Measurements from ENCODE around the gene GSTM1. TPM values are rescaled to one million over a fixed set of nuclear protein-coding genes. Genes with fewer than 3 reads are reported as not detected.
A peak's percentile ranks its signal among the peaks of the same experiment; 100 is the strongest.

Gene GSTM1
- total and polyA plus RNA-seq, 10 of the 15 experiments (the other 5 are each of a cell fraction or from before 2014, with no cell fraction given), result 16.0 to 75.6 (median 46.4) TPM

- peak; percentile 29 to 49 (median 38); a peak in 4 of 6 replicates for TF ChIP-seq CTCF (IDR thresholded peaks at IDR 0.05 in 2 of 3, conservative IDR thresholded peaks at IDR 0.05 in 1 of 3; ENCODE audit: control insufficient read depth in 2 of 3, extremely low read depth in 1 of 3, insufficient read depth in 1 of 3, low read depth in 3 of 3, low read length in 3 of 3)
- TF ChIP-seq IKZF1 (conservative IDR thresholded peaks at IDR 0.05), result peak; percentile 39; the same call in 1 of the 2 replicates
Observed at GRCh38 chr1:109687641-109688499, at the start of gene GSTM1 (continued).

- Histone ChIP-seq H3K27ac (ENCODE audit: control insufficient read depth, insufficient read depth) (no peak overlapping the region), H3K36me3 (ENCODE audit: control insufficient read depth in 2 of 2, insufficient read depth in 2 of 2, low read length in 1 of 2) (no peaks in the 10 kb centered on the region), H3K27me3 (replicated peaks in 1 of 2; ENCODE audit: control insufficient read depth in 2 of 2, insufficient read depth in 2 of 2, low read length in 1 of 2) (no peaks in the 10 kb centered on the region), H3K9ac (ENCODE audit: control insufficient read depth, insufficient read depth, low read length) (no peak overlapping the region), H3K4me1 (ENCODE audit: control insufficient read depth, insufficient read depth, low read length) (peaks cover 22% of the 10 kb centered on the region), H3K79me2 (ENCODE audit: control insufficient read depth, insufficient read depth, low read length) (no peaks in the 10 kb centered on the region), H3K4me2 (ENCODE audit: control insufficient read depth, insufficient read depth) (no peak overlapping the region), H3K4me3 (no peak overlapping the region), H3K9me3 (replicated peaks; ENCODE audit: control insufficient read depth, insufficient read depth, low read length) (no peaks in the 10 kb centered on the region), H2AFZ (ENCODE audit: control insufficient read depth, low read depth, low read length) (no peak overlapping the region), H4K20me1 (ENCODE audit: control insufficient read depth, insufficient read depth) (no peaks in the 10 kb centered on the region)
- 30% methylated on average over 8 of the region's 9 CpGs for WGBS (ENCODE audit: insufficient coverage, insufficient replicate concordance, low lambda C conversion rate, missing lambda C conversion rate)
- ChIA-PET POLR2A (interaction anchor here (0.6 to 3.2 kb wide), 8 partner anchors 11 to 98 kb away, joined by 3 to 13 read pairs (median 6); partner anchors contain the start of gene GNAI3), CTCF (interaction anchor here (0.8 to 10.7 kb wide), 51 partner anchors 9 to 477 kb away, joined by 3 to 299 read pairs (median 6); partner anchors contain the start of genes AHCYL1, AMPD2, GNAI3 and GNAT2), SMC1A (ENCODE audit: uncharacterized antibody, unreplicated experiment) (interaction anchor here (0.9 to 9.1 kb wide), 19 partner anchors 8 to 371 kb away, joined by 3 to 117 read pairs (median 8); partner anchors contain the start of genes AHCYL1, AMPD2, EPS8L3 and GNAI3), RAD21 (ENCODE audit: unreplicated experiment) (interaction anchor here (0.7 to 7.3 kb wide), 19 partner anchors 10 to 346 kb away, joined by 3 to 106 read pairs (median 9); partner anchors contain the start of genes AHCYL1, AMPD2, ATXN7L2 and GNAI3)
- no peak for ATAC-seq
- BruUV-seq (replicated peaks), result no TSS peak
- in situ Hi-C loops (cut with MboI) (no loop called here), intact Hi-C loops (cut with micrococcal nuclease; ENCODE audit: unreplicated experiment) (no loop called here)
- TF ChIP-seq CEBPB (IDR thresholded peaks at IDR 0.05; ENCODE audit: borderline replicate concordance in 1 of 2, low read depth in 2 of 2, low read length in 2 of 2) (no peak), SMAD1 (IDR thresholded peaks at IDR 0.05; ENCODE audit: low read depth, partially characterized antibody) (no peak), SMAD5 (IDR thresholded peaks at IDR 0.05; ENCODE audit: low read depth) (no peak), FOS (IDR thresholded peaks at IDR 0.05; ENCODE audit: borderline replicate concordance, extremely low read depth, insufficient read length) (no peak), MTA2 (IDR thresholded peaks at IDR 0.05; ENCODE audit: low read depth) (no peak), NR2F1 (conservative IDR thresholded peaks at IDR 0.05) (no peak), BACH1 (IDR thresholded peaks at IDR 0.05; ENCODE audit: borderline replicate concordance) (no peak), USF2 (IDR thresholded peaks at IDR 0.05; ENCODE audit: borderline replicate concordance, low read depth, low read length) (no peak), NFYB (IDR thresholded peaks at IDR 0.05; ENCODE audit: insufficient read depth, low read depth, low read length) (no peak)
- TF ChIP-seq, protein P1, sequence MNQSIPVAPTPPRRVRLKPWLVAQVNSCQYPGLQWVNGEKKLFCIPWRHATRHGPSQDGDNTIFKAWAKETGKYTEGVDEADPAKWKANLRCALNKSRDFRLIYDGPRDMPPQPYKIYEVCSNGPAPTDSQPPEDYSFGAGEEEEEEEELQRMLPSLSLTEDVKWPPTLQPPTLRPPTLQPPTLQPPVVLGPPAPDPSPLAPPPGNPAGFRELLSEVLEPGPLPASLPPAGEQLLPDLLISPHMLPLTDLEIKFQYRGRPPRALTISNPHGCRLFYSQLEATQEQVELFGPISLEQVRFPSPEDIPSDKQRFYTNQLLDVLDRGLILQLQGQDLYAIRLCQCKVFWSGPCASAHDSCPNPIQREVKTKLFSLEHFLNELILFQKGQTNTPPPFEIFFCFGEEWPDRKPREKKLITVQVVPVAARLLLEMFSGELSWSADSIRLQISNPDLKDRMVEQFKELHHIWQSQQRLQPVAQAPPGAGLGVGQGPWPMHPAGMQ (IDR thresholded peaks at IDR 0.05; ENCODE audit: borderline replicate concordance), result no peak
- TF ChIP-seq, protein P2, sequence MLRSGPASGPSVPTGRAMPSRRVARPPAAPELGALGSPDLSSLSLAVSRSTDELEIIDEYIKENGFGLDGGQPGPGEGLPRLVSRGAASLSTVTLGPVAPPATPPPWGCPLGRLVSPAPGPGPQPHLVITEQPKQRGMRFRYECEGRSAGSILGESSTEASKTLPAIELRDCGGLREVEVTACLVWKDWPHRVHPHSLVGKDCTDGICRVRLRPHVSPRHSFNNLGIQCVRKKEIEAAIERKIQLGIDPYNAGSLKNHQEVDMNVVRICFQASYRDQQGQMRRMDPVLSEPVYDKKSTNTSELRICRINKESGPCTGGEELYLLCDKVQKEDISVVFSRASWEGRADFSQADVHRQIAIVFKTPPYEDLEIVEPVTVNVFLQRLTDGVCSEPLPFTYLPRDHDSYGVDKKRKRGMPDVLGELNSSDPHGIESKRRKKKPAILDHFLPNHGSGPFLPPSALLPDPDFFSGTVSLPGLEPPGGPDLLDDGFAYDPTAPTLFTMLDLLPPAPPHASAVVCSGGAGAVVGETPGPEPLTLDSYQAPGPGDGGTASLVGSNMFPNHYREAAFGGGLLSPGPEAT (IDR thresholded peaks at IDR 0.05; ENCODE audit: low read depth), result no peak
- FAIRE-seq, result no peak
- DNase-seq (ENCODE audit: low read depth, low spot score), result no peak
Observed at GRCh38 chr1:109639063-109639840, 48.4 kb upstream of the GSTM1 start.

Data from GM12878 (cell line).